ENCODE measurements around the gene CYB5D1. TPM values are rescaled to one million over a fixed set of nuclear protein-coding genes. Genes with fewer than 3 reads are reported as not detected.

Gene CYB5D1, protein sequence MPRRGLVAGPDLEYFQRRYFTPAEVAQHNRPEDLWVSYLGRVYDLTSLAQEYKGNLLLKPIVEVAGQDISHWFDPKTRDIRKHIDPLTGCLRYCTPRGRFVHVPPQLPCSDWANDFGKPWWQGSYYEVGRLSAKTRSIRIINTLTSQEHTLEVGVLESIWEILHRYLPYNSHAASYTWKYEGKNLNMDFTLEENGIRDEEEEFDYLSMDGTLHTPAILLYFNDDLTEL
- total RNA-seq, result 10.7 and 12.8 TPM in 2 replicates

DNA sequence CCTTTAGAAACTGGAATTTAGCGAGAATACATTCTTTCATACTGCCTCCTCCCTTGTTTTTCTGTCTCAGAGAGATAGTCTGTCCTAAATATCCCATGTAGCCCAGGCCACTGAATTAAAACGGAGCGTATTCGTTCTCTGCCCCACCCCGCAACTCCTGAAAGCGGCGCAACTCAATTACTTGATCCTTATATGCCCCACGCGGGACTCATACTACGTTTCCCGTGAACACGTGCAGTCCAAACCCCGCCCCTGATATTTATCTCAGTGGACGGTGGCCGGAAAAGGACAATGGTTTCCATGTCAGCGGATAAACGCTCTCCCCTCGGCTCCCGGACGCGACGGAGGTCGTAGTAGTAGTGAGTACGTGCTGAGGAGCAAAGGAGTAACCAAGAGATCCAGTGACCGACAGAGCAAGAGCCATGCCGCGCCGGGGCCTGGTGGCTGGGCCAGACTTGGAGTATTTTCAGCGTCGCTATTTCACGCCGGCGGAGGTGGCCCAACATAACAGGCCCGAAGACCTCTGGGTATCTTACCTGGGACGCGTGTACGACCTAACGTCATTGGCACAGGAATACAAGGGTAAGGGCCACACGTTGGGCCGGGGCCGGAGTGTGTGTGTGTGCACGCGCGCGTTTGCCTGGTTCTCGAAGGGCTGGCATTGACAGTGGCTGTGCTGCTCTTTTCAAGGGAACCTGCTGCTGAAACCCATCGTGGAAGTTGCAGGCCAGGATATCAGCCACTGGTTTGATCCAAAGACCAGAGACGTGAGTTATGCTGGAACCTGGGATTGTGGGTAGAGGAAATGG is at the start of gene CYB5D1:
Gene CYB5D1, plus strand, starts transcription at position 291 of the 809 bp plus-strand sequence. Its CDS starts 132 bp downstream, at position 423.

DNA sequence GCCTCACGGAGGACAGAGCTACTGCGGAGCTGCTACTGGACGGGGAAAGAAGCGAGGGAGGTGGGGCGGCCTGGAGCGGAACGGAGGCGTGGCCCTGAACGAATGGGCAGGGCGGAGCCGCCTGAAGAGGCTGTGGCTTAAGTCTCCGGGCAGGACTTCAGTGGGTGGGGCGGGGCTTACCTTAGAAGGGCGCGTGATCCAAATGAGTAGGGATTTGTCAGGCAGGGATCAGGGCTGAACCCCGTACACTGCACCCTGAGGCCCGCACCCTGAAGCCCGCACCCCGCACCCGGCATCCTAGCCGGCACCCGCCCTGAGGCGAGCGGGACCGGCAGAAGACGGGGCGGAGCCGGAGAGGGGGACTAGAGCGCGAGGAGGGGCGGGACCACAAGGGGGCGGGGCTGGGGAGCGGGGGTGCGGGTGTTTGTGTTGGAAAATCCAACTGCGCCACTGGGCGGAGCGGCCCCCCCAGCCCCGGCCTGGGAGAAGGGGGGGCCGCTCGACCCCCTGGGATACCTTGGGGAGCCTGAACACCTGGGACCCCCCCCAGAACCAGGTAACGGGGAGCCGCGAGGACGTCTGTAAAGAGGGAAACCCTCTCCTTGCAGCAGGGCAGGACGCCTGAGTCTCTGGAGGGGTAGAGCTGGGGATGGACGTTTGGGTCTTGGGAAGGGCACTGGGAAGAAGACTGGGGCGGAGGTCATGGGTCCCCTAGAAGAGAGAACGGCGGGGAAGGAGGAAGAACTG is 23.8 kb upstream of the CYB5D1 start, which contains the start of gene KDM6B:
Gene KDM6B, plus strand, starts transcription at position 423 of the 747 bp plus-strand sequence. CDS start 11,338 bp downstream, outside the sequence.

DNA sequence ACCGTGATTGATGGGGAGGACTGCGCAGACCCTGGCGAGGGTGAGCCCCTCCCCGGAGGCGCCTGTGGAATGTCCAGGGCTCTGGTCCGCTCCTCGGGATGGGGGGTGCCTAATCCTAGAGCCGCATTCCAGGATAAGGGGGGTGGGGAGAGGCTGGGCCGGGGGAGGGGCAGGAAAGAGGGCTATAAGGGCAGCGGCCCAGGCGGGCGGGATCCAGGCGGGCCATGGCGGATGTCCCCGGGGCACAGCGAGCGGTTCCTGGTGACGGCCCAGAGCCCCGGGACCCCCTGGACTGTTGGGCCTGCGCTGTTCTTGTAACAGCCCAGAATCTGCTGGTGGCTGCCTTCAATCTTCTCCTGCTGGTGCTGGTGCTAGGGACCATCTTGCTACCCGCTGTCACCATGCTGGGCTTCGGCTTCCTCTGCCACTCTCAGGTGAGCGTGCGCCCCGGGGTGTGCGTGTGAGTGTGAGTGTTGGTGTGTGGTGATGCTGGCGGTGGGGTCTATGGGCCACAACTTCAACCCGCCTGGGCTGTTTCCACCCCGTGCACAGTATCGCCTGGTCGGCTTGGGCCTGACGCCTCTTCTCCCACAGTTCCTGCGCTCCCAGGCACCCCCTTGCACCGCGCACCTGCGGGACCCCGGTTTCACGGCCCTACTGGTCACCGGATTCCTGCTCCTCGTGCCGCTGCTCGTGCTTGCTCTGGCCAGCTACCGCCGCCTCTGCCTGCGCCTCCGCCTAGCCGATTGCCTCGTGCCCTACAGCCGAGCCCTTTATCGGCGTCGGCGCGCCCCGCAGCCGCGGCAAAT is 2.7 kb upstream of the CYB5D1 start, which contains the start of gene TMEM88:
Gene TMEM88, plus strand, starts transcription at position 216 of the 809 bp plus-strand sequence. Its CDS starts 9 bp downstream, at position 225.

DNA sequence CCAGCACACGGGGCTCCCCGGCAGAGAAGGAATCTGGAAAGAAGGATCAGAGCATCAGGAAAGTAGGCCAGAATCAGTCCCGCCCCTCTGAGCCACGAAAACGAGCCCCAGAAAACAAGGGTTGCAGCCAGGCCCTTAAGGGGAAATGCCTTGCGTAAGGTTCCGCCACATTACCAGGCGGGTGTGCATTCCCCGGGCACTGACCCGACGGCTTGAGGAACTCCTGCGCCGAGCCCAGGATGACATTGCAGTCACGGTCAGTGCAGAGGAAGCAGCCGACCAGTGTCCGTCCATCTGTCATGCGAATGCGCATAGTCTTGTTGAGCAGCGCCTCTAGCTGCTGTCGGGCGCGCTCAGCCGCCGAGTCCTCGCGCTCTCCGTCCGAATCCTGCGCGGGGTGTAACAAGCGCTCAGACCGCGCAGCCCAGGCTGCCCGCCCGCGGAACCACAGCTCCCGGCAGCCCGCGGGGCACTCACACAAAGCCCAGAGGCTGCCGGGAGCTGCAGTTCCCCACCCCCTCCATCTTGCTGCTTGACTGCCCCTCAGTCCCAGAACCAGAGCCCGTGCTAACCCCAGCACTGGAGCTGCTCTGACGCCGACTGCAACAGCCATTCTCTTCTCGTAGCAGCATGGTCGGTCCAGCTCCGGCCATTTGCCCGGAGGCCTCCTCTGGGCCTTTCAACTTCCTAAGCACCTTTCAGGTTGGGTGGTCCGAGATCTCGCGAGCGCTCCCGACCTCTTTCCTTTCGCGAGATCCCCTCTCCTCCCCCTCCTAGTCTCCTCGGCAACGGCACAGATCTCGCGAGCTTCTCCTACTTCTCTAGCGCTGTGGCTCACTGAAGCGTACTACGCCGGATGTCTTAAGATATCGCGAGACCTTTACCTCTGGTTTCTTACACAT is 741 bp upstream of the CYB5D1 start, which contains the start of gene NAA38:
Gene NAA38, minus strand, starts transcription at position 749 of the 902 bp plus-strand sequence. Its CDS starts 96 bp downstream, at position 653.

DNA sequence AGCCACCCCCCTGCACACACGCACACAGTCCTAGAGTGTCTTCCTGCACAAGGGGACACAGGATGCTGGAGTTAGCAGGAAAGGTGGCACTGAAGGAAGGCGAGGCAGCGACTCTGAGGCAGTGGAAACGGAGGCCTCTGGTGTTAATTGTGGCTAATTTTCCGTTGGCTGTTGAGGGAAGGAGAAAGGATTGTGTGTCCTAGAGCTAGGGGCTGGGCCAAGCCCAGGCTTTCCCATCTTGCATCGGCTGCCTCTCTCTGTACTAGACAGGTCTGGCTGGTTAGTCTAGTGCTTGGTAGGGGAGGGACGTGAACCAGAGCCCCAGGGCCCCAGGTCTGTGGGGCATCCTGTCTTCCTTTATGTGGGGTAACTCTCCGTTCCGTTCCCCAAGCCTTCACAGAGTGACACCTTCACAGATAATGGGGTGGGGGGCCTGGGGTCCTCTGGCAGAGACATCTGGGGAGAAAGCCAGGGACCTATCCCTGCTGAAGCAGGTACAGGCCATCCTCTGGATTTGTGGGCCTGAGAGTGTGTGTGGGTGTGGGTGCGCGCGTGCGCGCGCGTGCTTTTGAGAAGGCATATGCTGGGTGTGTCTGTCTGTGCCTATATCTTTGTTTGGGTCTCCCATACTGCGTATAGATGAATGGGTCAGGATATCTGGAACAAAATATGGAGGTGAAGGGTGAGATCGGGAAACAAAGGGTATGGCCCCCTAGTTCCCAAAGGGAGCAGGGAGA is 30.5 kb downstream of the CYB5D1 start, which contains the start of gene CHD3:
Gene CHD3, plus strand, starts transcription at position 606 of the 737 bp plus-strand sequence. CDS start 212 bp downstream, outside the sequence.

Small RNA genes within 50 kb of the gene (small RNA-seq; reads per million reads assigned to genes)
- 1.2 reads per million, percentile 23 among the genes with 10 or more reads in this experiment for gene SCARNA21

Other genes with a start within 250 kb of the CYB5D1 start
- gene FXR2, start 243.1 kb upstream of the CYB5D1 start, total RNA-seq, result 49.2 and 51.1 TPM in 2 replicates
- 29.0 and 39.6 TPM in 2 replicates for gene SAT2, start 230.2 kb upstream of the CYB5D1 start, total RNA-seq
- 0.36 TPM in 1 of 2 replicates, not detected in the other for gene SHBG, start 227.9 kb upstream of the CYB5D1 start, total RNA-seq
- not detected in 2 replicates for gene ATP1B2, start 207.1 kb upstream of the CYB5D1 start, total RNA-seq
- gene TP53, start 170.5 kb upstream of the CYB5D1 start, total RNA-seq, result 62.7 and 67.7 TPM in 2 replicates
- 2.8 and 3.8 TPM in 2 replicates for gene WRAP53, start 169.5 kb upstream of the CYB5D1 start, total RNA-seq
- 3.2 and 5.2 TPM in 2 replicates for gene EFNB3, start 152.8 kb upstream of the CYB5D1 start, total RNA-seq
- 0.12 and 0.16 TPM in 2 replicates for gene DNAH2, start 140.3 kb upstream of the CYB5D1 start, total RNA-seq
- 7.7 and 10.7 TPM in 2 replicates for gene KDM6B, start 23.8 kb upstream of the CYB5D1 start, total RNA-seq
- 0.16 and 0.24 TPM in 2 replicates for gene TMEM88, start 2.9 kb upstream of the CYB5D1 start, total RNA-seq
- 25.2 and 27.8 TPM in 2 replicates for gene NAA38, start 444 bp upstream of the CYB5D1 start, total RNA-seq
- gene CHD3, start 30.8 kb downstream of the CYB5D1 start, total RNA-seq, result 114 and 141 TPM in 2 replicates
- gene RNF227, start 58.3 kb downstream of the CYB5D1 start, total RNA-seq, result 1.3 and 4.2 TPM in 2 replicates
- gene KCNAB3, start 71.9 kb downstream of the CYB5D1 start, total RNA-seq, result 0.49 and 1.6 TPM in 2 replicates
- gene TRAPPC1, start 73.9 kb downstream of the CYB5D1 start, total RNA-seq, result 39.1 and 42.9 TPM in 2 replicates
- 22.2 and 23.3 TPM in 2 replicates for gene CNTROB, start 74.2 kb downstream of the CYB5D1 start, total RNA-seq
- not detected in 2 replicates for gene GUCY2D, start 144.6 kb downstream of the CYB5D1 start, total RNA-seq
- gene ALOX15B, start 181.1 kb downstream of the CYB5D1 start, total RNA-seq, result not detected in 2 replicates
- gene ALOX12B, start 229.7 kb downstream of the CYB5D1 start, total RNA-seq, result 0.12 TPM in 1 of 2 replicates, not detected in the other